T-helper 1 cell (primary cell): ENCODE data around the gene TRAM2.

ENCODE experiments used
- DNase-seq, 5 donors: peaks; one replicate each; pipeline ENCODE4 v3.0.0-alpha.2; 2012 to 2020
- total RNA-seq, 4 donors: gene quantifications; one replicate each; lab custom pipeline; 2026; lab: John Stamatoyannopoulos, UW

The TRAM2 gene, protein sequence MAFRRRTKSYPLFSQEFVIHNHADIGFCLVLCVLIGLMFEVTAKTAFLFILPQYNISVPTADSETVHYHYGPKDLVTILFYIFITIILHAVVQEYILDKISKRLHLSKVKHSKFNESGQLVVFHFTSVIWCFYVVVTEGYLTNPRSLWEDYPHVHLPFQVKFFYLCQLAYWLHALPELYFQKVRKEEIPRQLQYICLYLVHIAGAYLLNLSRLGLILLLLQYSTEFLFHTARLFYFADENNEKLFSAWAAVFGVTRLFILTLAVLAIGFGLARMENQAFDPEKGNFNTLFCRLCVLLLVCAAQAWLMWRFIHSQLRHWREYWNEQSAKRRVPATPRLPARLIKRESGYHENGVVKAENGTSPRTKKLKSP
- 17.9 to 39.9 (median 23.5) reads per million in 4 donors for total RNA-seq

DNA sequence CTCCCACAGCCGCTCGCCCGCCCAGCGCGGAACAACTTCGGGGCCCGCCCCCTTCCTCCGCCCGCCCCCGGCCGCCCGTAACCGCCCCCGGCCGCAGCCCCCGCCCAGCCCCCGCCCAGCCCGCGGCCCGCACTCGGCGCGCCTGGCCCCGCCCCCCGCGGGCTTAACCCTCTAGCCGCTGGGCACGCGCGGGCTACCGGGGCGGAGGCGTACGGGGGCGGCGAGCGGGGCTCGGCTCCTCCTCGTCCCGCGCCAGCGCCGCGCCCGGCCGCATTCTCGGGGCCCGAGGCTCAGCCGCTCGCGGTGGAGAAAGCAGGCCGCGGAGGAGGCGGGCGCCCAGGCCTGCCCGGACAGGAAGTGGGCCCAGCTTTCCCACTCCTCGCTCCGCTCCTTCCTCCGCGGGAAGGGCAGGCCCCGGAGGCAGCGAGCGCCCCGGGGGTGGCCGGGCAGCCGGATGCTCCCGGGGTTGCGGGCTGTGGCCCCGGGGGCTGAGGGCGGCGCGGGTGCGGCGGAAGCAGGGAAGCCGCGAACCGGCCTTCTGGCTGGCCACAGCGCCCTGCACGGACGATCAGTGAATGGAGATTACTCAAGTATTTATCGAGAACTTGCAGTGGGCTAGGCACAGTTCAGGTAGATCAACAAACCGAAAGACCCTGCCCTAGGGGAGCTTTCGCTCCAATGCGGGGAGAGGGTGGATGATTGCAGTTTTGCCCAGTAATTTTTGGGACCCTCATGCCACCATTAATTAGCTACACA lies at the start of gene TRAM2:
Gene TRAM2, minus strand, starts transcription at position 39 of the 756 bp plus-strand sequence. CDS start 145 bp downstream, outside the sequence.
- DNase-seq: peak; percentile 69 to 84 (median 73)

DNA sequence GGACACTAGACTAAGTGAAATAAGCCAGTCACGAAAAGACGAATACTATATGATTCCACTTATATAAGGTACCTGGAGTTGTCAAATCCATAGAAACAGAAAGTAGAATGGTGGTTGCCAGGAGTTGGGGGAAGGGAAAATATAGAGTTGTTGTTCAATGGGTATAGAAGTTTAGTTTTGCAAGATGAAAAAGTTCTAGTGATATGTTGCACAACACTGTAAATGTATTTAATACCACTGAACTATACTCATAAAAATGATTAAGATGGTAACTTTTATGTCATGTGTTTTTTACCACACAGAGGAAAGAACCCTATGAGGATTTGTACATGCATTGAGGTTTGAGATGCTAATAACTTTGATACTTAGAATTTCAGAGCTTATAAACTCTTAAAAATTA lies 46.0 kb upstream of the TRAM2 start:
- no peak for DNase-seq

DNA sequence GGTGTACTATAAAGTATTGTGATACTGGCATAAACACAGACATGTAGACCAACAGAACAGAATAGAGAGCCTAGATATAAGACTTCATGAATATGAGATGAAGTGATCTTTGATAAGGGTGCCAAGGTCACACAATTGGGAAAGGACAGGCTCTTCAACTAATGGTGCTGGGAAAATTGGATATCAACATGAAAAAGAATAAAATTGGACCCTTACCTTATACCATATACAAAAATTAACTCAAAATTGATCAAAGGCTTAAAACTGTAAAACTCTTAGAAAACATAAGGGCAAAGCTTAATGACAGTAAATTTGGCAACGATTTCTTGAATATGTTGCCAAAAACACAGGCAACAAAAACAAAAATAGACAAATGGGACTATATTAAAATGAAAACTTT lies 44.8 kb upstream of the TRAM2 start:
- DNase-seq: no peak

DNA sequence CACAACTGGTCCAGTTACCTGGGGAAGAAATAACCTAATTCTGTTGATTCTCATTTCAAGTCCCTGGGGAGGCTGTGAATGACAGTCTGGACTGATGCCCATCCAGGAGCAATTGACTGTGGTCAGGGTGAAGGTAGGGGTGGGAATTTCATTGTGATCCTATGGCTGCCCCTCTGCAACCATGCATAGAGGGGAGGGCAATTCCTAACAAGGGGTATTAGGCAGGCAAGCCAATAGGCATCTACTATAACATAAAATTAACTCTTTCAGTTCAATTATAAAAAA lies 44.0 kb upstream of the TRAM2 start:
- DNase-seq: no peak

DNA sequence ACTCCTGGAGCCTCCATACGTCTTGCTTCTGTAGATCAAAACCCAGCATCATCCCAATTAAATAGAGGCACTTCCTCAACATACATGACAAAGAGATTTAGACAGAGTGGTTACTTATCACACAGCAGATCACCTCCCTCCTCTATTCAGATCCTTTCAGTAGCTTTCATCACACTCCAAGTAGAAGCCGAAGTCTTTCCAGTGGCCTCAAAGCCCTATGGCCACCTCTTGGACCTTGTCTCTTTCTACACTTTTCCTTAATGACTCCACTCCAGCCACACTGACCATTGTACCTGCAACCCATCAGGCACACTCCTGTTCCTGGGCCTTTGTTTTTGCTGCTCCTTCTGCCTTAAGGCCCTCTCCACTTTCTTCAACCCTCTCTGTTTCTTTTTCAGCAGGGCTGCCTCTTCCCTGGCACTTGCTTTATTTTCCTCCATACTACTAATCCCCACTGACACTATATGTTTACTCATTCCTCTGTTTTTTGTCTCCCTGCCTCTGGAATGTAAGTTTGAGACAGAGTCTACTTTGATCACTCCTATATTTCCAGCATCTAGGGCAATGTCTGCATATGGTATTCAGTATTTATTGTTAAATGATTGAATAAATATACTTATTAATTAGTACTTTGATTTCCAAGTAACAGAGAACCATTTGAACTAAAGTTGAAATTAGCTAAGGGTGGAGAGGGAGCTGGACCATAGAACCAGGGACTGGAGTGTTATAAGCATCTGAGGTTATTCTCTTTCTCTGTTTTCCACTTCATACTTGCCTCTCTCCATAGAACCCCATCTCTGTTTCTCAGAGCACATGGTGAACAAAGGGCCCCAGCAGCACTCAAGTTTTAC lies 43.4 kb upstream of the TRAM2 start:
- no peak for DNase-seq

DNA sequence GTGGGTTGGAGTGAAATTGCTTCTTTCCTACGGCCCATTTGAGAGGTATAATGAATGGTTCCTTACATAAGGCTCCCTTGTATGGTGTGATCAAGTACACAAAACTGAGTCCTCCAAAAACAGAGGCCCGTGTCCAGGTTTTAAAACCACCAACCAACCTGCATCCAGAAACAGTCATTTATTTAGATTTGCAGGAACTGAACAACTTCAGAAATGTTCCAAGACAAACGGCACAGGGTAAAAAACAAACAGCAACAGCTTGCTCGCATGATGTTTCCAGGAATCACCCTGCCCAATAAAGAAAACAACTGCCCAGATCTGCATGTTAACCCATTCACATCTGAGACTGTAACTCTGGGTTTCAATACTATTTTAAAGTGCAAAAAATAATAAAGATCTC lies 40.2 kb upstream of the TRAM2 start:
- no peak for DNase-seq

DNA sequence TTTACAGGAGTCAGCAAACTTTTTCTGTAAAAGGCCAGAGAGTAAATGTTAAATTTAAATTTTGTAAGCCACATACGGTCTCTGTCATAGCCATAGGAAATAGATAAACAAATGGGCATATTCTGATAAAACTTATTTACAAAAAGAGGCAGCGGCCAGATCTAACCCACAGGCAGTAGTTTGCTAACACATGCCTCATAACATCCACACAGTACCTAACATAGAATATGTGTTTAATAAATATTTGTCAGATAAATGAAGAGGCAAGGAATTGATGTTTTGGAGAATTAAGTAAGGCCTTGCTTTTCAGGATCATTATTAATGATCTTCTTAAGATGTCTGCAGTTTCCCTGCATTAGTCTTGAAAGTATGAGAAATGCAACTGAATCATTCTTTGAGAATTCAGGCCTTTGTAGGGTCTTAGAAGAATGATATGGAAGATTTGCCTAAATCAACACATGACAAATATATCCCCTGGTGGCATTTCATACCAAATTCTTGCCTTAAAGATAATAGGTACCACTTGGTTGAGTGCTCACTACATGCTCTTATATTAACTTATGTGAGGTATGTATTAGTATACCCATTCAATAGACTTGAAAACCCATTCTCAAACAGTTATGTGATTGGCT lies 39.3 kb upstream of the TRAM2 start:
- DNase-seq: no peak

DNA sequence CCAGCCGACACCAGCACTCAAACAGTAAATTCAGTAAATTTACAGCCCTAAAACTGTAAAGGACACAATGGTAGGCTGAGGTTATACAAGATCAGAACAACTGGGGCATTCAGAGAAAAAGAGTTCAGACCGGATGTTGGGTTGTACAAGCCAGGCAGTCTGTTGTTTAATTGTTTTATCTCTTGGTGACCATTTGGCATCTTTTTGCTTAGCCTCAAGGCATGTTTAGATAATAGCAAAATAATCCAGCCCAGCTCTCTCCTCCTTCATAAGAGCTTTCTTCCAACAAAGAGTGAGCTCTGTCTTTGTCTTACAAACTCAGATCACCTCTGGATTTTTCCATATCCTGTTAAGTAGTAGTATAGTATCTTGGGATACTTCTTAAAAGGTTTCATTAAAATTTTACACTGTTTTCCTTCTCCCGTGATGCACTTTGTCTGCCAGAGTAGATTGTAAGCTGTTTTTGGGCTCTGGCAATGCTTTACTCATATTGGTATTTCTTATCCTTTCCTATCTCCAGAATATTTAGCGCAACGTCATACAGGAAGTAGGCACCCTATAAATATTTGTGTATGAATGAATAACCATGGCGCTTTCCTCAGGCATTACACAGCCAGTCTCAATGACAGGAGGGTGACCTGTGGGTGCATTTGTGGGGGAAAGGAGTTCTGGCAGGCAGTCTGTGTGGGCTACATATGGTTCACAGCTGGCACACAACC lies 35.6 kb upstream of the TRAM2 start:
- DNase-seq: no peak

DNA sequence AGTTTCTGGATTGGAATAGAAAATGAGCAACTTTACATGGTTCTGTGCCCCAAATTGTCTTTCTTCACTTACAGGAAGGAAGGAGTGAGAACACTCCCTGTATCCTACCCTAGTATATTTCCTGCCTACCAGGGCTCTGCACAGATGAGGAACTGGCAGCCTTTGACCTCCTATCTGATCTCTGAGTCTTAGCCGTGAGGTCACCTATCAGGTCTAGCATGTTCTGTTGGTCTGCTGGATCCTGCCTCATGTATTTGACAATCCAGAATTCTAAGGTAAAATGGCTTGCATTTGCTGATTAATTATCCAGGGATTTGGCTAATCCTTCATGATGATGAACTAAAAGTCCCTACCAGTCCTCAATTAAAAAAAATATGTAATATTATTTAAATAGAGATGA lies 35.0 kb upstream of the TRAM2 start:
- DNase-seq: no peak

DNA sequence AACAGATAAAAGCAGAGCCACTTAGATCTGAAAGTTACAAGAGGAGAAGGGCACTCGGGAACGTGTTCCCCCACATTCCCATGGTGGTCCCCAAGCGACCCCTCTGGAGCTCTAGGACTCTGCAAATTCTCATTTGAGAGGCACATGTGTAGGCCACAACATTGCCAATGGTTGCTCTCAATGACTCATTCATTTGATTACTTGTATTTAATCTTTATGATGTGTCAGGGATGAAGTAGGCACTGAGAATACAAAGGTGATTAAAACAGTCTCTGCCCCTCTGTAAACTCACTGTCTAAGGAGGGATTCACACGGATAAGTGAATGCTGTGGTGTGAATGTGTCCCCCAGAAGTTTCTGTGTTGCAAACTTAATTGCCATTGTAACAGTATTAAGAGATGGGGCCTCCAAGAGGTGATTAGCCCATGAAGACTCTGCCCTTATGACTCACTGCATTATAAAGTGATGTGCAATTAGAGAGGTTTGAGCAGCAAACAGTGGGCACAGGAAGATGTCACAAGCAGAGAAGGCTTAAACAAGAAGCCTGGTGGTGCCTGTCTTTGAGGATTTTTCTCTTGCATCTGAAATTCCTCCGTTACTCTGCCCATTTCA lies 34.0 kb upstream of the TRAM2 start:
- no peak for DNase-seq

DNA sequence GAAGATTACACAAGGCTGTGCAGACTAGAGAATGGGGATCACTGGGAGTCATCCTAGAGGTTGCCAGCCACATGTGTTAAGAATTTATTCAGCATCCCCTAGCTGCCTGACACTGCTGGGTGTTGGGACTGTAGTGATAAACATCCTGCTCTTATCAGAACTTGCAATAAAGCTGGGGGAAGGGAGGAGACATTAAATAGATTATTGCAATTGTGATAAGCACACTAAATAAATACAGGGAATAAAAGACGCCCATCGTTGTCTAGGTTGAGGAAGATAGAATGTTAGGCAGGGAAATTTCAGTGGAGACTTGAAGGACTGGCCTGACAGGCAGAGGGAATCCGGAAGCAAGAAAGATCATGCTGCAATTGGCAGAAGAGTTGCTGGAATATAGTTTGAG lies 33.2 kb upstream of the TRAM2 start:
- no peak for DNase-seq

DNA sequence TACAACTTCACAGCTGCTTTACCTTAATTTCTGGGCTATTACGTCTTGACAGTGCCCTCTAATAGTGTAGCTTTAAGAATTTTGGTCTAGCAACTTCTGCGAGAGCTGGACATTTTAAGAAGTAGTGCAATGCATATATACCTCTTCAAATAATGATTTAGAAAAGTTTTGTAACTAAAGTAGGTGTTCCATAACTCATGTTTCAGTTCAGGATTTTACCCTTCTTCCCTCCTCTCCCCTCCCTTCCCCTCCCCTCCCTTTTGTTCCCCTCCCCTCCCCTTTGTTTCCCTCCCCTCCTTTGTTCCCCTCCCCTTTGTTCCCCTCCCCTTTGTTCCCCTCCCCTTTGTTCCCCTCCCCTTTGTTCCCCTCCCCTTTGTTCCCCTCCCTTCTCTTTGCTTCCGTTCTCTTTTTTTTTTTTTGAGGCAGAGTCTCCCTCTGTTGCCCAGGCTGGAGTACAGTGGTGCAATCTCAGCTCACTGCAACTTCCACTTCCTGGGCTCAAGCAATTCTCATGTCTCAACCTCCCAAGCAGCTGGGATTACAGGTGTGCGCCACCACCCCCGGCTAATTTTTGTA lies 28.8 kb upstream of the TRAM2 start:
- DNase-seq: no peak

DNA sequence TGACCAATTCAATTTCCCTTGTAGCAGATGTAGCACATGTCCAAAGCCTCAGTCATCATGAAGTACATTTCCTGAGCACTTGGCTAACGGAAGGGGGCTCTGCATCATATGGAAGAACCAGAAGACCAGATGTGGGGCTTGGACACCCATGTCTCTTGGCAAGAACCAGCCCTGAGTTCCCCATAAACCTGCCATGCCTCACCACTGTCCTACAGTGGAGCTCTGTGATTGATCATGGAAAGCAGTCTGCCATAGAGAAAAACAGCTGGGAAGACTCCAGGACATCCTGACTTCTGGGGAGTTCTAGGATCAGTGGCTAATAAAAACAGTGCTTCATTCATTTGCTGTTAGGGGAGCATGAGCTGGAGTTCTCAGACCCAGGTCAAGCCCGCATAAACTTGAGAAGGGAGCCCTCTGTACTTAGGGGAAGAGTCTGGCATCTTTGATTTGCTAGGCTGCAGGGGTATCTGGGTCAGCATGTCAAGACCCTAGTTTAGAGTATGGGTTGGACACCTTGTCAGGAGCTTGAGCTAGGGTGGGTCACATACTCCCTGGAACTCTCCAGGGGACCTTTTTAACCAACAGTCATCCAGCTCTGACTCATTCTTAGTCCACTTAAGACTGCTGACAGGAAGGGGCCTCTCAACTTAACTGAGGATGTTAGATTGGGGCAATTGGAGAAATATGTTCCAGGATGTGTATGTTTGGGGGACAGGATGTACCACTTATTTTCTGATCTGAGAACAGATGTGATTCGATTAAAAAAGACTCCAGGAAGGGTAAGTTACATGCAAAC lies 26.3 kb upstream of the TRAM2 start:
- peak in 1 of 5 donors; percentile 56 for DNase-seq

DNA sequence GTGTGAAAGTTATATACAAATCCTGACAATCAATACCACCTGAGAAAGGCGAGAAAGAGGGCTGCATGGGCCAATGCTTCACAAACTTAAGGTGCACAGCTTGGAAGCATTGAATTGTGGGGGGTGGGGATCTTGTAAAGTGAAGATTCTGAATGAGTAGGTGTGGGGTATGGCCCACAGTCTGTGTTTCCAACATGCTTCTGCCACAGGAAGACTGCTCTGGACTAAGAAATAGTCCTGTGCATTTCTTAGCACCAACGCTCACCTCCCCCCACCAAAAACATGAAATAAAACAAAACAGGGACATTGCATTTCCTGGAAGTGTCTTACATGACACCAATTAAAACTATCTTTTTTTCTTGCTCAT lies 21.9 kb upstream of the TRAM2 start:
- DNase-seq: no peak

DNA sequence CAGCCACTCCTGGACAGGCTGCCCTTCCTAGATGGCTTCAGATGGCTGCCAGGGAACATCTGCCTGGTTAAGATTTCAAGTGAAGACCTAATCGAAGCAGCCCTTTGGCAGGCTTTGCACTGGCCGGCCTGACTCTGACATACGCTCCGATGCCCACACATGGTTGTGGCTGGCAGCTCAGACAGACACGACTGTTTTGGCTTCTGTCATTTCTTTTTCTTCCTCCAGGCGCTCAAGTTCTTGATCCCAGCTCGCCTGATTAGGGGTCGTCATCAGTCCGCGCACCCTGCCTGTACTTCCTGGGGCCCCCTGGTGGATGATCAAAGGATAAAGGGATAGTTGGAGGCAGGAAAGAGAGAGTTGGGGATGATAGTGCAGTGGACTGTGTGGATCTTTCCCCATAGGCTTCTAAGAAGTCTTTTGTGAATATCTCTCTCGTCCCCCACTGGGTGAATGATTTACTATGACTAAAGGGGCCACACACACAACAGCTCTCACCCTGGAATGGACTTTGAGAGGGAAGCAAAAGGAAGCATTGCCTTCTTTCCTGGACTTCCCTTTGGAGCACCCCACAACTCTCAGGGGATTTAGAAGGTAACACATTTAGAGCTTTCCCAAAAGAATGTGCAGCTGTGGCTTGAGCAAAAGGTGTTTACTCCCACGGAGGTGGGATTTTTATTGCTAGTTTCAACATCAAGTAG lies 21.4 kb upstream of the TRAM2 start:
- DNase-seq: peak in 1 of 5 donors; percentile 27

DNA sequence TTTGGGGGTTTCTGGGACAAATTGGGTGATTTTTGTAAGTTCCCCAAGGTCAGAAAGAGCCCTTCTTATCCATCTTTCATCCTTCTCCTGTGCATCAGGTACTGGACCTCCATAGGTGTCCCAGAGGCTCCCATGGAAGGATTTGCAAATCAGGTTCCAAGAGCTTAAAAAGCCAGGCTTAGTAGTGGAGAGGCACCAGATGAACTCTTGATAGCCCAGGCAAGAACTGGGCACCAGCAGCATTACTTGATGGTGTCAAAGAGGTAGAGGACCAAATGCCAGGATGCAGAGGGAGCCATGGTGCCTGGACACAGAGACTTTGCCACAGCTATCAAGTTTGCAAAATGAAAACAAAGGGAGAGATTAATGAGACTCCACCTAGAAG lies 20.9 kb upstream of the TRAM2 start:
- no peak for DNase-seq

DNA sequence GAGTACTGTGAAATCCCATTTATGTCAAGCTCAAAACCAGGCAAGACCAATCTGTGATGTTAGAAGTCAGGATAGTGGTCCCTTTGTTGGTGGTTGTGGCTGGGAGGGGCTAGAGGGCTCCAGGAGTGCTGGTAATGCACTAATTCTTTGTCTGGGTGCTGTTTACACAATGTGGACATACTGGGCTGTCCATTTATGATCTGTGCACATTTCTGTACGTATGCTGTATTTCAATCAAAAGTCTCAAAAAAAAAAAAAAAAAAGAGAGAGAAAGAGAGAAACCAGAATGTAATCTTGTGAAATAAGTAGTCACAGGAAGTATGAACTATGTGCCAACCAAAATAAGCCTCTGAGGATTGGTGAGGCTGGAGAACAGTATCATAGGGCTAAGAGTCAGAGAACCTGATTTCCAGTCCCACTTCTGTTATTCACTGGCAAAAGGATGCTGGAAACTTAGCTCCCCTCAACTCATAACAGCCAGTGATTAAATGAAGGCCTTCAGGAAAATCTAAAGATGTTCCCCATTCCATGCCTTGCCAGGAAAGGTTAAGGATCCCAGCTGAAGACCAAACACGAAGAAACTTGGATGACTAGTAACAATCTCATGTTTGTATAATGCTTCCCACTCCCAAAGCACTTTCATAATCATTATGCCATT lies 19.6 kb upstream of the TRAM2 start:
- DNase-seq: no peak

DNA sequence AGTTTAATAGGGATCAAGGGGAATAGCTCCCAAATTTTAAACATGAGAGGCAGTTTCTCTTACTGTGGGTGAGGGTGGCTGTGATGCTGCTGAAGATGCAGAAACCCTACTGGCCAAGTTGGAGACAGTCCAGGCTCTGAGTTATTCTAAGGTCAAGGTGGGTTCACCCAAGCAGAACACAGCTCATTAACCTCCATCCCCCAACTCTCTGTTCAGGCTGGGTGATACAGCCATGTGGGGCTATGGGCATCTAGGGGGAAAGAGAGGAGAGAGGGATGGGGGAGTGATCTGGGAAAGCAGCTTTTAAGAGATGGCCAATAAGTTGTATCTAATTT lies 18.9 kb upstream of the TRAM2 start:
- DNase-seq: no peak

DNA sequence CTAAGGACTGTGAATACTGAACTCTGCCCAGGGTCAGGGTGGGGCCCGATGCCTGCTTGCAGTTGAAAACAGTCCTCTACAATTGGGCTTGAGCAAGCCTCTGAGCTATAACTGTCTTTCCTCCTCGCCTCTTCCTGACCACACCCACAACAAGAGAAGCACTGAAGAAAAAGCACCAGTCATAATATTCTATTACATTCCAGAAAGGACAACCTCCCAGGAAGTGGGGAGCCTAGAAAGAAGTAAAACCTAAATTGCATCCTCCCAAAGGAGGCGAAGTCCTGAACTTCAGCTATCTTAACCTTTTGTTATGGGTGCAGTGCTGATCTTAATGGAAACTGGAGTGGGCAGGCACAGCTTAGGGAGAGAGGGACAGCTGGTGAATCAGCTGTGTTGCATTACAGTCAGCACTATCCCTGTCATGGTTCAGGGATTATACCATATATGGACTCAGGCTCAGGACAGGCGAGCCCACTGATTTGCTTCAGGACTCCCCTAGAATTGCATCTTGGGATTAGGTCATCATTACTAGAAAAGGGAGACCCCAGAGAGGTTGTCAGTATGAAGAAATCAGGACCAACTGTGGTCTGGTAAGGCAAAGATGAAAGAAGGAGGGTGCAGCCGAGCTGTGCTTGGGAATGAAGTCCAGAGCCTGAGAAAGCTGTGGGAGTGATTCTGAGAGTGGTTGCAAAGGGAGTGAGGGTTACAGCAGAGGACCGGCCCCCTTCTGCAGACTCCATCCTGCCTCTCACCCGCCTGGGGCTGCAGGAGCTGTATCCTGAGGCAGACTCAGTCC lies 18.3 kb upstream of the TRAM2 start:
- no peak for DNase-seq
